ENCODE data around the gene EXOC3L4.

The EXOC3L4 gene

DNA sequence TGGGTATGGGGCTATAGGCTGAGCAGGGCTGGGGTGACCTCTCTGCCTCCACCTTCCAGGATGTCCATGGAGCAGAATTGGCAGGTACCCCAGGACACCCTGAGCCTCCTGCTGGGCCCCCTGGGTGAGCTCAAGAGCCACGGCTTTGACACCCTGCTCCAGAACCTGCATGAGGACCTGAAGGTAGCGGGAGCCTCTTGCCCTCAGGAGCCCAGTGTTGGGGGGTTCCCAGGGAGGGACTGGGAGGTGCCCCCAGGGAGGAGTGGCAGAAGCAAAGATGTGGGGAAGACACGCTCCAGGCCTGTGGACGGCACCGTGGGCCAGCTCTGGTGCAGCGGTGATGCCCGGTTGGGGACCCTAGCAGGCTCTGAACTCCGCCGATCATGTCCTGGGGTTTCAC, 37.1 kb downstream of the EXOC3L4 start:
- ATAC-seq (ENCODE audit: low read depth), result no peak
- no peaks in the 10 kb centered on the region for H3K4me1 Mint-ChIP-seq
- no peaks in the 10 kb centered on the region for H3K36me3 Mint-ChIP-seq
- no peaks in the 10 kb centered on the region for H3K9me3 Mint-ChIP-seq
- H3K4me3 Mint-ChIP-seq, result no peak overlapping the region
- DNase-seq (ENCODE audit: low spot score in 2 of 2), result no peak
- H3K27me3 Mint-ChIP-seq, result peaks cover 7% of the 10 kb centered on the region
- no peak overlapping the region for H3K27ac Mint-ChIP-seq

DNA sequence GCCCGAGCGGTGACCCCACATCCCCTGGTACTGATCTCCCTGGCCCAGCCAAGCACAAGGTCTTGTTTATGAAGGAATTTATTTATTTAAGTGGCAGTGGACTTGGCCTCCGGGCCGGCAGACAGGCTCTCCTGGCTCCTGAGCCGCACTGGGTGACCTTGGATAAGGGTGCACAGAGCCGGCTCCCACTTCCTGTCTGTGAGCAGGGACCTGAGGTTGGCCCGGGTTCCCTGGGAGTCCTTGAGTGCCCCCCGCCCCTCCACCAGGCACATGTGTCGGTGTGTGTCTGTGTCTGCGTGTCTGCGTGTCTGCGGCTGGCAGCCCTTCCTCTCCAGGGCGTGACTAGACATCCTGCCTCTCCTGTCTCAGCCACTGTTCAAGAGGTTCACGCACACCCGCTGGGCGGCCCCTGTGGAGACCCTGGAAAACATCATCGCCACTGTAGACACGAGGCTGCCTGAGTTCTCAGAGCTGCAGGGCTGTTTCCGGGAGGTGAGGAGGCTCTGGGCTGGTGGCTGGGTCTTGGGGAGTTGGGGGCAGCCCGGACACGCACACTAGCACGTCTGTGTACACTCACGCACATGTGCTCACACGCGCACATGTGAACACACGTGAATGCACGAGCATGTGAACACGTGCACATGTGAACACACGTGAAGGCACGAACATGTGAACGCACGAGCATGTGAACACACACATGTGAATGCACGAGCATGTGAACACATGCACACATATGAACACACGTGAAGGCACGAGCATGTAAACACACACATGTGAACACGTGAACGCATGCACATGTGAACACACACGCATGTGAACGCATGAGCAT, 38.1 kb downstream of the EXOC3L4 start:
- Mint-ChIP-seq H3K27me3 (peaks cover 7% of the 10 kb centered on the region), H3K4me1 (no peaks in the 10 kb centered on the region), H3K27ac (no peak overlapping the region), H3K4me3 (no peak overlapping the region), H3K9me3 (no peaks in the 10 kb centered on the region), H3K36me3 (no peaks in the 10 kb centered on the region)
- ATAC-seq (ENCODE audit: low read depth) (no peak), DNase-seq (ENCODE audit: low spot score in 2 of 2) (no peak)

DNA sequence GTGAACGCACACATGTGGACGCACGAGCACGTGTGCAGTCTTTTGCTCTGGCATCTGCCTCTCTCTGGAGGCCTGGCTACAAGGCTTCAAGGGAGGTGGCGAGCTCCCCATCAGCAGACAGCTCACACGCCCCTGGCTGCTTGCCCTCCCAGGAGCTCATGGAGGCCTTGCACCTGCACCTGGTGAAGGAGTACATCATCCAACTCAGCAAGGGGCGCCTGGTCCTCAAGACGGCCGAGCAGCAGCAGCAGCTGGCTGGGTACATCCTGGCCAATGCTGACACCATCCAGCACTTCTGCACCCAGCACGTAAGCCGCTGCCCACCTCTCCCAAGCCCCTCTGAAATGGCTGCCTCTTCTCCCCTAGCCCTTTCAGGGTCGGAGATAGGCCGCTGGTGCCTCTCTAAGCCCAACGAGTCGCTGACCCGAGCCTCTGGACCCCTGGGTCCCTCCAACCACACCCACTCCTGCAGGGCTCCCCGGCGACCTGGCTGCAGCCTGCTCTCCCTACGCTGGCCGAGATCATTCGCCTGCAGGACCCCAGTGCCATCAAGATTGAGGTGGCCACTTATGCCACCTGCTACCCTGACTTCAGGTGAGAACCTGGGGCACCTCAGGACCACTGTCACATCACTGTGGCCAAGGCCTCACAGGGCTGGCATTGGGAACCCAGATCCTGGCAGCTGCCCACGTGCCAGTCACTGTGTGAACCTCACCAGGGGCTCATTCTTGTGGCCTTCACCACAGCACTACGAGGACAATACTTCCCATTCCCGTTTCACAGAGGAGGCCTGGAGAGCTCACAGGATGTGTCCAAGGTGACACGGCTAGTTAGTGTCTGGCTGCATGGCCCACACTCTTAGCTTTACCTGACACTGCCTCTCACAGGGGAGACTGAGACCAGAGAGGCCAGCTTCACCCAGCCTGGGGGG, 39.0 kb downstream of the EXOC3L4 start:
- no peak for DNase-seq (ENCODE audit: low spot score in 2 of 2)
- Mint-ChIP-seq H3K36me3 (no peaks in the 10 kb centered on the region), H3K27me3 (peaks cover 7% of the 10 kb centered on the region), H3K27ac (no peak overlapping the region), H3K4me1 (no peaks in the 10 kb centered on the region), H3K4me3 (no peak overlapping the region), H3K9me3 (no peaks in the 10 kb centered on the region)
- ATAC-seq (ENCODE audit: low read depth), result no peak

DNA sequence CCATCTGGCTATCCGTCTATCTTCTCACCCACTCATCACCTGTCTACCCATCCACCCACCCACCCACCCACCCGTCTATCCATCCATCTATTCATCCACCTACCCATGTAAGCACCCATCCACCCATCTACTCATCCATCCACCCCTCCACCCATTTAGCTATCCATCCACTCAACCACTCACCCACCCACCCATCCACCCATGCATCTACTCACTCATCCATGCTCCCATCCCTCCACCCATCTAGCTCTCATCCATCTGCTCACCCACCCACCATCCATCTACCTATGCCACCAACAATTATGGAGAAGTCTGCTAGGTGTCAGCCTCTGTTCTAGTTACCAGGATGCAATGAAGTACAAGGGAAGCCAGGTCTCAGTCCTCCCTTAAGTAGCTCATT, 39.9 kb downstream of the EXOC3L4 start:
- no peak for ATAC-seq (ENCODE audit: low read depth)
- Mint-ChIP-seq H3K27ac (no peak overlapping the region), H3K4me1 (no peaks in the 10 kb centered on the region), H3K36me3 (no peaks in the 10 kb centered on the region), H3K27me3 (peaks cover 7% of the 10 kb centered on the region), H3K9me3 (no peaks in the 10 kb centered on the region), H3K4me3 (no peak overlapping the region)
- no peak for DNase-seq (ENCODE audit: low spot score in 2 of 2)

DNA sequence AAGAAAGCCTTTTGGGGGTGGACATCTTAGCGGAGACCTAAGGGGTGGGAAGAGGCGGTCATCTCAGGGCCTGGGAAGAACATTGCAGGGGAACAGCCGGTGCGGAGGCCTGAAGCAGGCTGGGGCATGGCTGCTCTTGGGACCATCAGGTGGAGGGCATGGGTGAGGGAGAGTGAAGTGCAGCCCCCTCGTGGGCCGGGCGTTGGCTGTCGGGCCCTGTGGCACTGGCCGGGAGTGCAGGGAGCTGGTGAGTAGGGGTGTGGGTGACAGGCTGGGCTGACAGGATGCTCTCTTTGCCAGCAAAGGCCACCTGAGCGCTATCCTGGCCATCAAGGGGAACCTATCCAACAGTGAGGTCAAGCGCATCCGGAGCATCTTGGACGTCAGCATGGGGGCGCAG, 40.4 kb downstream of the EXOC3L4 start:
- no peak overlapping the region for H3K4me3 Mint-ChIP-seq
- no peaks in the 10 kb centered on the region for H3K4me1 Mint-ChIP-seq
- no peak overlapping the region for H3K27ac Mint-ChIP-seq
- no peak for DNase-seq (ENCODE audit: low spot score in 2 of 2)
- no peaks in the 10 kb centered on the region for H3K9me3 Mint-ChIP-seq
- ATAC-seq (ENCODE audit: low read depth), result no peak
- no peaks in the 10 kb centered on the region for H3K36me3 Mint-ChIP-seq
- peaks cover 7% of the 10 kb centered on the region for H3K27me3 Mint-ChIP-seq

DNA sequence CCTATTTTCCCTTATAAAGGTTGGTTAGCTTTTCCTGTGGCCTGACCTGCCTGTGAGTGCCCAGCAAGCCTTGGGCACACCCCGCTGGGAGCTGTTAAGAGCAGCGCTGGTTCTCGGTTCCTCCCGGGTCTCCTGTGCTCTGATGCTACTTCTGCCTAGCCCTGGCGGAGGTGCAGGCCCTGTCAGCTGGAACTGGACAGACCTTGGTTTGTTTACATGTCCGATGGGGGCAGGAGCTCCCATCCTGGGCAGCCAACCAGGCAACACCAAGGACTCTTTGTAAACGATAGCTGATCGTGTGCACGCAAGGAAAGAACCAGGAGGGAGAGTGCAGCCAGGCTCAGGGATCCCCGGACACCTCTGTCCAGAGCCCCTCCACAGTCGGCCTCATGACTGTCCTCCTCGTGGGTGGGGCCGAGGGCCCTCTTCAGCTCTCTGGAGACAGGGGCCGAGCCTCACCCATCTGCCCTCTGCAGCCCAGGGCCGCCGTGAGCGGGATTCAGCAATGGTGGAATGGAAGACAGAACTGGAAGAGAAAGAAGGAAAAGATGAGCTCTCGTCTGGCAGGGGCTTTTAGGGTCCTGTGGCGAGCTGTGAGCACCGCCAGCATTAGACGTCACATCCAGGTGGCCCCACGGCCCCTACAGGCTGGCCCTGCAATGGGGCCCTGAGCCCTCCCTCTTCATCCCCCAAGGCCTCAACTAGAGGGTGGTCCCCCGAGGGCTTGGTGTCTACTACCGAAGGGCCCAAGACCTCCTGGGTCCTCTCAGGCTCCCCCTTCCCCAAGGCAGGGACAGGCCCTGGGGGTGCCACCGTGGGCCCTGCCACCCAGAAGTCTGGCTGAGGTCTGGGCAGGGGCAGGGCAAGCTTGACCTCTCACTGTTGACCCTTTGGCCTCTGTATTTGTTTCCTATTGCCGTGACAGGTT, 41.1 kb downstream of the EXOC3L4 start:
- peaks cover 6% of the 10 kb centered on the region for H3K27me3 Mint-ChIP-seq
- no peaks in the 10 kb centered on the region for H3K36me3 Mint-ChIP-seq
- no peak overlapping the region for H3K27ac Mint-ChIP-seq
- no peak for DNase-seq (ENCODE audit: low spot score in 2 of 2)
- ATAC-seq (ENCODE audit: low read depth), result no peak
- H3K4me3 Mint-ChIP-seq, result no peak overlapping the region
- H3K4me1 Mint-ChIP-seq, result peaks cover 4% of the 10 kb centered on the region
- H3K9me3 Mint-ChIP-seq, result no peaks in the 10 kb centered on the region

DNA sequence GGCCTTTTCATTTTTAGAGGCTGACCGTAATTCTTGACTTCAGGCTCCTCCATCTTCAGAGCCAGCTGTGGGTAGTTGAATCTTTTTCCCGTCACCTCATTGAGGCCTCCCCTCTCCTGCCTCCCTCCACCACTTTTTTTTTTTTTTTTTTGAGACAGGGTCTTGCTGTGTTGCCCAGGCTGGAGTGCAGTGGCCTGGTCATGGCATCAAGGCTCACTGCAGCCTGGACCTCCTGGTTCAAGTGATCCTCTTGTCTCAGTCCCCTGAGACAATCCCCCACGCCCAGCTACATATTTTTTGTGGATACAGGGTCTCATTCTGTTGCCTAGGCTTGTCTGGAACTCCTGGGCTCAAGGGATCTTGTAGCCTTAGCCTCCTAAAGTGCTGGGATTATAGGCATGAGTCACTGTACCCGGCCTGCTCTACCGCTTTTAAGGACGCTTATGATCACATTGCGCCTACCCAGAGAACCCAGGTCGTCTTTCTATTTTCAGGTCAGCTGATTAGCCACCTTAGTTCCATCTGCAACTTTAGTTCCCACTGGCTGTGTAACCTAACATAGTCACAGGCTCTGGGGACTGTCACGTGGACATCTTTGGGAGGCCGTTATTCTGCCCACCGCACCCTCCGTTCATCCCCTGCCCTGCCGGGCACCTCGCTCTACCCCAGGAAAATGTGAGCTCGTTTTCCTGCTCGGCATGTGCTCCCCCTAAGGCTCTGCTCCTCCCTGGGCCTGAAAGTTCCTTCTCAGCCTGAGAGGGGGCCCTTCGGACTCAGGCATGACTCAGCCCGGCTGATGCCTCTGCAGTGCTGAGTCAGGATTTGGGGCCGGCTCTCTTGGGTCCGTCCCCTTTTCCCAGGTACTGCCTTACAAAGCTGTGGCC, 42.1 kb downstream of the EXOC3L4 start:
- Mint-ChIP-seq H3K36me3 (no peaks in the 10 kb centered on the region), H3K27ac (no peak overlapping the region), H3K4me1 (peaks cover 14% of the 10 kb centered on the region), H3K27me3 (peaks cover 6% of the 10 kb centered on the region), H3K9me3 (no peaks in the 10 kb centered on the region), H3K4me3 (no peak overlapping the region)
- ATAC-seq (ENCODE audit: low read depth) (no peak), DNase-seq (ENCODE audit: low spot score in 2 of 2) (no peak)

DNA sequence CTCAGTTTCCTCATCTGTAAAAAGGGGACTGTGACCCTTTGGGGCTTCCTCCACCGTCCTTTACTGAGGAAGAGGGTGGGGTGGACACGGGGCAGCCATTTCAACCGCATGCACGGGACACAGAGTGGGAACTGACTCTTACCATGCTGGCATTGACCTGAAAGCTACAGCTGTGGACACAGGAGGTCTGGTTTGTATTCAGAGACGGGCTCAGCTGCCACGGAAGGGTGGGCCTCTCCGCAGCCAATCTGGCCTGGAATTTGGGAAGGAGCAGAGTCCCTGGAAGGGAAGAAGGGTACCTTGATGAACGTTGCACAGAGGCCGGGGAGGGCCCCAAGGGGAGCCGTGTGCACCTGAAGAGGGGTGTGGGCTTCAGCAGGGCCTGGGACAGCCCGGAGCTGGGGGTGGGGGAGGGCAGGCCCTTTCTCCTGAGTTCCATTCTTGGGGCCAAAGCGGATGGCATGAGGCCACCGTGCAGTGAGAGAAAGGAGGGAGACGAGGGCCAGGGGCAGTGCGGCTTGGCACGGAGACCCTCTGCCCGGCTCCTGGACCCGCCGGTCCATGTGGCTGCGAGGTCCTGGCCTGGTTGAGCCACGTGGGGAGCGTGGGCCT, 43.3 kb downstream of the EXOC3L4 start:
- no peak for ATAC-seq (ENCODE audit: low read depth)
- H3K9me3 Mint-ChIP-seq, result no peaks in the 10 kb centered on the region
- no peaks in the 10 kb centered on the region for H3K36me3 Mint-ChIP-seq
- peaks cover 14% of the 10 kb centered on the region for H3K4me1 Mint-ChIP-seq
- peaks cover 11% of the 10 kb centered on the region for H3K27me3 Mint-ChIP-seq
- H3K4me3 Mint-ChIP-seq, result no peak overlapping the region
- H3K27ac Mint-ChIP-seq, result no peak overlapping the region
- no peak for DNase-seq (ENCODE audit: low spot score in 2 of 2)

DNA sequence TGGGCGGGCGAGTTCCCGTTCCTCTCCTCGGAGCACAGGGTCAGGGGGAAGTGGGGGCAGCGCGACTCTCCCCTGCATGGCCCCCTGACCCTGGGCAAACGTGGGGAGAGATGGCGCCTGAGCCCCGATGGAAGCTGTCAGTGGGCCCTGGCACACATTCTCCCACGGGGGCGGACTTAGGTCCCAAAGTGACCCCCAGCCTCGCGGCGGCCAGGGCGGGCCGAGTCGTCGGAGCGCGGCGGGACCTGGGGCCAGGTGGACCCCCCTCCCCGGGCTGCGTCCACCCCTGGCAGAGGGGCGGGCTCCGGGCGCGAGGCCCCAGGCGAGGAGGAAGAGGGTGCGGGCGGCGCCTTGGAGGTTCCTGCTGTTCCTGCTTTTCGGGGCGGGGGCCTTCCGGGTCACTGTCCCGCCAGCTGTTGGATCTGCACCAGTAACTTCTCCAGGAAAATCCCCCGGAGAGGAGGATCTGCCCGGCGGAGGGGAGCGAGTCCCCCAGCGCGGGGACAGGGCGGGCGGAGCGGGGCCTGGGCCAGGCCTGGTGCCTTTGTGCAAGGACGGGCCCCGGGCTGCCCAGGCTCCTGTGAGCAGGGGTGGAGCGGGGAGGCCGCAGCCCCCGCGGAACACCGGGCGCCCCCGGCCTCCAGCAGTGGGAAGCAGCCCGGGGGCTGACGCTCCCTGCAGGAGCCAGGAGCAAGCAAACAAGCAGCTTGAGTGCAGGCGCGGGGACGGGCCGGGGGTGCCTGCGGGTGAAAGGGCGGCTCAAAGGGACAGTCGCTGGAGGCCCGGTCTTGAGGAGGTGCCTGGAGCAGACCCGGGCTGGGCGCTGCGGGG, 44.0 kb downstream of the EXOC3L4 start:
- no peaks in the 10 kb centered on the region for H3K9me3 Mint-ChIP-seq
- H3K4me3 Mint-ChIP-seq, result no peak overlapping the region
- H3K36me3 Mint-ChIP-seq, result no peaks in the 10 kb centered on the region
- DNase-seq (ENCODE audit: low spot score in 2 of 2) (no peak), ATAC-seq (ENCODE audit: low read depth) (no peak)
- H3K27me3 Mint-ChIP-seq, result peaks cover 17% of the 10 kb centered on the region
- no peak overlapping the region for H3K27ac Mint-ChIP-seq
- H3K4me1 Mint-ChIP-seq, result peaks cover 14% of the 10 kb centered on the region

DNA sequence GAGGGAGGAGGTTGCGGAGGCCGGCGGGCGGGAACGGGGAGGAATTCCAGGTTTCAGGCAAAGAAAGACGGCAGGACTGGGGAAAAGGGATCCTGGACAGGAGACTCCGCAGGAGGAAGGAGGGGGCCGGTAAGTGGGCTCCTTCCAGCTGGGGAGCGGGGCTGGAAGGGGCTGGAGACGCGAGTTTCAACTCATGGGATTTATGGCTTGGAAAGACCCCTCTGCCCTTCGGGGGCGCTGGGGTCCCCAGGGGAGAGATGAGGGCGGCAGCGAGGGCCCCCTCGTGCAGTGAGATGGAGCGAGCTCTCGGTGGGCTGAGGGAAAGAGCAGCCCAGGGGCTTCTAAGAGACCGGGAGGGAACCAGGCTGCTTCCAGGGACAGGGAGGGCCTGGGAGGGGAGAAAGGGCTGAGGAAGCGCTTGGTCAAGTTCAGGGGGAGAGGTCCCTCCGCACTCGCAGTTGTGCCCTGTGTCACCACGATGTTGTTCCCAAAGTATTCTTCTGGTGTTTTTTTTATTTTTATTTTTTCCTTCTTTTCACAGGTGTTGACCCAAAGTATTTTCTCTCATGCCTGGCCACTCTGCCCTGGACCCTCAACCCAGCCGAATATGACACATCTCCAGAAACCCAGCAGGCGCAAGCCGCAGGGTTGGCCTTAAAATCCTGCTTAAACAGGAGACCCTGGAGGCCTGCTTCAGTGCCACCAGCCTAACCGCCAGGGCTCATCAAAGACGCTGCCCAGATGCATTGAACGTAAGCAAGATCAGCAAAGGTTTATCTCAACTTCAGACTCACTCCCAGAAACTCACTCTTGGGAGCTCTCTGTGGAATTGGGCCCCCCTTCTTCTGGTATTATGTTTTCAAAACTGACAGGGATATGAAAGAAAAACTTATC, 44.9 kb downstream of the EXOC3L4 start:
- Mint-ChIP-seq H3K27me3 (peaks cover 18% of the 10 kb centered on the region), H3K4me3 (no peak overlapping the region), H3K9me3 (no peaks in the 10 kb centered on the region), H3K36me3 (no peaks in the 10 kb centered on the region), H3K27ac (no peak overlapping the region), H3K4me1 (peaks cover 14% of the 10 kb centered on the region)
- DNase-seq (ENCODE audit: low spot score in 2 of 2), result no peak
- ATAC-seq (ENCODE audit: low read depth), result no peak

DNA sequence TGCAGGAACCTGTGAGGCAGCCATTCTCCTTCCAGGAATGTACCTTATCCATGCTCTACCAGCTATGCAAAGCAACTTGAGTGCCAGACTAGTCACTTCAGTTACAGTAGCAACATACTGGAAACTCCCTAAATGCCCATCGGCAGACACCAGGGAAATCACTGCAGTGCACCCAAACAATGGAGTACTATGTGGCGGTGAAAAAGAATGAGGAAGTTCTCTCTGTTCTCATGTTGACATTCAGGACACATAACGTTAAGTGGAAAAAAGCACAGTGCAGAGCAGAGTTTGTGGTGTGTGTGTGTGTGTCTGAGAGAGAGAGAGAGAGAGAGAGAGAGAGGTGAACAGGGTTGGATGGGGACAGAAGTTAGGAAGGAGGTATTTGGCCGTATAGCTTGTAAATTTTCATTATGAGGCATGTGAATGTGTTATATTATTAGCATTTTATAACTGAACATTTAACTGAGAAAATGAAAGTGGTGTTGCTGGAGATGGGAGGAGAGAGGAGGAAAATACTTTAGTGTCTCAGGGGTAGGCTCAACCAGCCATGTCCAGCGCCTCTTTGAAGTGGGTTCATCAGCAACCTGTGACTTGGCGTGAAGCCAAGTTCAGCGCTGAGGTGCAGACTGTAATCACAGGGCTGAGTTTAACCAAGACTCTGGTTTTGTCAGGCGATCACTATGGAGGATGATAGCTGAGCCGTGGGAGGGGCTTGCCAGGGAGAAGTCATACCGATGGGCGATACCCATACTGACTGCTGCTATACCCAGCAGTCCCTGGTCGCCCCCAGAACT, 46.0 kb downstream of the EXOC3L4 start:
- H3K36me3 Mint-ChIP-seq, result no peaks in the 10 kb centered on the region
- no peaks in the 10 kb centered on the region for H3K9me3 Mint-ChIP-seq
- peaks cover 14% of the 10 kb centered on the region for H3K4me1 Mint-ChIP-seq
- H3K27me3 Mint-ChIP-seq, result peaks cover 19% of the 10 kb centered on the region
- H3K4me3 Mint-ChIP-seq, result peak overlapping the region; percentile 54
- DNase-seq (ENCODE audit: low spot score in 2 of 2) (peak; percentile 52 to 59), ATAC-seq (ENCODE audit: low read depth) (peak; percentile 87)
- H3K27ac Mint-ChIP-seq, result peak overlapping the region; percentile 80
